ENCODE results near the gene SCGB3A1. TPM values are rescaled to one million over a fixed set of nuclear protein-coding genes. Genes with fewer than 3 reads are reported as not detected.

SCGB3A1 gene
- polyA plus RNA-seq, 12 donors = 0.71 to 2.1 (median 1.0) TPM; not detected in 2

- DNase-seq = no peak
These were observed 572 bp downstream of the SCGB3A1 start for GRCh38 chr5:180590543-180591310.

- DNase-seq = no peak
These were observed 1.3 kb downstream of the SCGB3A1 start for GRCh38 chr5:180589771-180590542.

GRCh38 chr5:180586870-180587269 lies 4.4 kb downstream of the SCGB3A1 start:
- DNase-seq = no peak

GRCh38 chr5:180586204-180586603 lies 5.1 kb downstream of the SCGB3A1 start:
- no peak for DNase-seq

GRCh38 chr5:180583738-180584137 lies 7.6 kb downstream of the SCGB3A1 start:
- DNase-seq = no peak

- no peak for DNase-seq
These were observed 10.6 kb downstream of the SCGB3A1 start for GRCh38 chr5:180580681-180581080.

GRCh38 chr5:180575571-180575970 lies 15.7 kb downstream of the SCGB3A1 start:
- no peak for DNase-seq

- no peak for DNase-seq
These were observed 22.4 kb downstream of the SCGB3A1 start for GRCh38 chr5:180568914-180569313.

- DNase-seq = no peak
These were observed 27.3 kb downstream of the SCGB3A1 start for GRCh38 chr5:180563994-180564393.

GRCh38 chr5:180558232-180558631 lies 33.1 kb downstream of the SCGB3A1 start:
- no peak for DNase-seq

GRCh38 chr5:180557217-180557809 lies 34.0 kb downstream of the SCGB3A1 start:
- no peak for DNase-seq

DNA sequence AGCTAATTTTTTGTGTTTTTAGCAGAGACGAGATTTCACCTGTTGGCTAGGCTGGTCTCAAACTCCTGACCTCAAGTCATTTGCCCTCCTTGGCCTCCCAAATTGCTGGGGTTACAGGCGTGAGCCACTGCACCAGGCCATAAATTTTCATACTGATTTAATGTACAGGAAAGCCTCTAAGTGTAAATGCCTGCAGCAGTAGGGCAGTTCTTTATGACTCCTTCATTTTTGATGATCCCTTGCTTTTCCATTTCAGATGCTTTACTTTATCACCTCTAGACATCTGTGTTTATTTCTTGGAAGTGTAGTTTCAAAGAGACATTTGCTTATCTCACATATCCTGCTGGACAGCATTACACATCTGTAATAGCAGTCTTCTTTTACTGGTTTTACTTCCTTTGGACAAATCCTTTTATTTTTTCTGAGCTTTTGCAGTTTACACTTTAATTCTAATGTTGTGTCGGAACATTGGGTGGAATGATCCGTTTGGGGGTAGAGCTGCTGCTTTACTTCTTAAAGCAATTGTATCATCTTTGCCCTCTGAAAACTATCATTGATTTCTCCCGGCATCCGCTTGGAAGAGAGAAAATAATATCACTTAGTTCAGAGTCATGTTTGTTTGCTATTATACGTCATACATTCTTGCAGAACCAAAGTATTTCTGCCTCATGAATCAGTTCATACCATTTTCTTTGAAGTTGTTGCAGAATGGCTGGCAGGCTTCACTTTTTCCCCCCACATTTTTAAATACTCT lies 36.0 kb downstream of the SCGB3A1 start:
- DNase-seq = no peak

GRCh38 chr5:180553530-180553929 lies 37.8 kb downstream of the SCGB3A1 start:
- no peak for DNase-seq

DNA sequence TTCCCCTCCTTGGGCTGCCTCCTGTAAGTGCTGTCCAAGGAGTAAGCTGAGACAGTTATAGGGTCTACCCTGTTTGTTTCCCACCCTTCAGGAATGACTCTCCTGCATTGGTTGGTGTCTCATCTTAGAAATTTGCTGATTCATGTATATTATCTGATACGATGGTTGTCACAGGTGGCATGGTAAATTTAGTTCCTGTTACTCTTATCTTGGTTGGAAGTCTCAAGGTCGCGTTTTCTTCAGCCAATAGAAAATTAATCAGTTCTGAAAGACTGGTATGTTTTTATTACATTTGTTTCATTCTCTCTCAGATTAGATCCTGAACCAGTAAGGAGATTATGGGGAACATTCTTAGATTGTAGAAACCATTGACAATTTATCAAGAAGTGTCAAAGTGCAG lies 42.7 kb downstream of the SCGB3A1 start:
- DNase-seq = no peak

DNA sequence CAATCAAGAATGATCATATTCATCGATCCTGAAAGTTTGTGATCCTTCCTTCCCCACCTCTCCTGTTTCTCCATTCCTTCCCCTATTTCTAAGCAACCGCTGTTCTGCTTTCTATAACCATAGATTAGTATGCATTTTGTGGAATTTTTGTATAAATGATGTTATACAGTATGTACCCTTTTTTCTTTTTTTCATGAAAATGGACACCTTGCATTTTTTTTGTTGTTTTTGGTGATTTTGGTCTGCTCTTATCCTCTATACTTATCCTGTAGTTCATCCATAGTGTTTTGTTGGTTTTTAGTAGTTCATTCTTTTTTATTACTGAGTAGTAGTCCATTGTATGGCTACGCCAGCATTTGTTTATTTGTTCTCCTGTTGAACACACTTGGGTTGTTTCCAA lies 46.1 kb downstream of the SCGB3A1 start:
- DNase-seq = no peak

DNA sequence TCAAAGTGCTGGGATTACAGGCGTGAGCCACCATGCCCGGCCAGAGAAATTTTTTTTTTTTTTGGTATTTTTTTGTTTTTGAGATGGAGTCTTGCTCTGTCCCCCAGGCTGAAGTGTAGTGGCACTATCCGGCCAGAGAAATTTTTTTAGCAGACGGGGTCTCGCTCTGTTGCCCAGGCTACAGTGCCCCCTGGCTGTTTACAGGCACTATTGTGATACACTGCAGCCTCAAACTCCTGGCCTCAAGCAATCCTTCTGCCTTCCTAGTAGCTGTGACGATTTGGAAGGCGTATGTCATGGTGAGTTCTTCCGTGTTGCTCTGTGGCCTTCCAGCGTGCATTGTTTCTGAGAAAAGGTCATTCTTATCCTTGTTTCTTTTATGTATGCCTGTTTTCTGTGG lies 49.6 kb downstream of the SCGB3A1 start:
- DNase-seq = no peak

Other genes starting within 250 kb of the SCGB3A1 start
- 10 to 100 TPM in 5 of 12 donors, 1 to 10 TPM in 6, not detected in 1; 7.3 to 12.5 (median 9.8) TPM for gene GFPT2, start 238.2 kb downstream of the SCGB3A1 start, polyA plus RNA-seq (ENCODE audit: insufficient read length in 12 of 12)
- gene CNOT6, start 97.1 kb downstream of the SCGB3A1 start, polyA plus RNA-seq (ENCODE audit: insufficient read length in 12 of 12) = 10 to 100 TPM in 11 of 12 donors, not detected in 1; 22.1 to 37.2 (median 29.2) TPM
- 10 to 100 TPM in 3 of 12 donors, 1 to 10 TPM in 8, not detected in 1; 5.9 to 21.3 (median 7.7) TPM for gene FLT4, start 58.1 kb upstream of the SCGB3A1 start, polyA plus RNA-seq (ENCODE audit: insufficient read length in 12 of 12)
- gene OR2Y1, start 148.6 kb upstream of the SCGB3A1 start, polyA plus RNA-seq (ENCODE audit: insufficient read length in 12 of 12) = not detected
- 100 to 1,000 TPM in 1 of 12 donors, 10 to 100 TPM in 10, not detected in 1; 63.3 to 109 (median 73.6) TPM for gene MGAT1, start 211.3 kb upstream of the SCGB3A1 start, polyA plus RNA-seq (ENCODE audit: insufficient read length in 12 of 12)

Data from muscle of arm (tissue), 12 donors.